ENCODE results near the gene NID1. TPM values are rescaled to one million over a fixed set of nuclear protein-coding genes. Genes with fewer than 3 reads are reported as not detected.

The NID1 gene
- total and polyA plus RNA-seq, 2 donors (not counting 3 experiments of a cell fraction or from before 2014, with no cell fraction given): 87.0 to 109 TPM

DNA sequence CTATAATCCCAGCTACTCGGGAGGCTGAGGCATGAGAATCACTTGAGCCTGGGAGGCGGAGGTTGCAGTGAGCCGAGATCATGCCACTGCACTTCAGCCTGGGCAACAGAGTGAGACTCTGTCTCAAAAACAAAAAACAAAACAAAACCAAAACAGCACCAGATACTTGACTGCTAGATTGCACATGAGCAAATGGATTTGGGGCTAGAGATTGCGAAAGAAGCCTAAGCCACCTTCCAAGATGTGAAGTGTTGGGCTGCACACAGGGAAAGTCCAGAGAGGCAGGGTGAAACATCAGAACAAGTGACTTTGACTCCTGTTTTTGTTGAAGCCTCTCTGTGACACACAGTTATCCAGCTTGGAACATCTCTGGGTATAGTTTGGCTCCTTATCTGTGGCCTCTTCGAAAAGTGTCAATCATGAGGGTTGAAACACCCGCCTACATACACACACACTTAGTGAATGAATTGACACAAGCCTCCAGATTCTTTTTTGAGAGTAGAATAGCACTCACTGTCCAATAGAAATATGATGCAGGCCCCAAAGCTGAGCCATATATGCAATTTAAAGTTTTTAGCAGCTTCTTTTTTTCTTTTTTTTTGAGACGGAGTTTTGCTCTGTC, 43.2 kb upstream of the NID1 start:
- FAIRE-seq (no peak), DNase-seq (ENCODE audit: low read depth, low spot score) (no peak)
- intact Hi-C loops (cut with micrococcal nuclease) (loop anchor here (2.0 kb wide), 1 partner anchor 497 kb away; the partner anchor contains the start of gene HEATR1), dilution Hi-C loops (cut with MboI; ENCODE audit: extremely low pct_ligation_motif_present, low sequenced_read_pairs) (no loop called here)
- H3K4me1 ChIP-seq (ENCODE audit: control insufficient read depth, extremely low read depth, insufficient read depth, low read length): no peaks in the 10 kb centered on the region
- no peaks in the 10 kb centered on the region for H4K20me1 ChIP-seq (replicated peaks; ENCODE audit: control insufficient read depth, extremely low read depth, insufficient read depth, low read length)
- no peak overlapping the region for H2AFZ ChIP-seq (ENCODE audit: low read depth, low read length)
- H3K9me3 ChIP-seq (replicated peaks; ENCODE audit: control insufficient read depth, insufficient read depth, low read length): no peaks in the 10 kb centered on the region
- TF ChIP-seq POLR2AphosphoS5 (IDR thresholded peaks at IDR 0.05; ENCODE audit: insufficient read depth, low read depth, low read length) (no peak), POLR2A (IDR thresholded peaks at IDR 0.05; ENCODE audit: low read depth, low read length) (no peak), MYC (IDR thresholded peaks at IDR 0.05; ENCODE audit: low read depth, low read length) (no peak), GATA2 (IDR thresholded peaks at IDR 0.05; ENCODE audit: insufficient read depth, insufficient read length, low read depth, low read length) (no peak), EZH2 (IDR thresholded peaks at IDR 0.05; ENCODE audit: borderline replicate concordance, low read depth, low read length, severe bottlenecking) (no peak), MAX (IDR thresholded peaks at IDR 0.05; ENCODE audit: insufficient read depth, insufficient read length) (no peak), FOS (IDR thresholded peaks at IDR 0.05; ENCODE audit: borderline replicate concordance, insufficient read depth, low read length) (no peak), JUN (IDR thresholded peaks at IDR 0.05; ENCODE audit: borderline replicate concordance, insufficient read depth, insufficient read length, low read depth) (no peak)
- TF ChIP-seq, protein P1, sequence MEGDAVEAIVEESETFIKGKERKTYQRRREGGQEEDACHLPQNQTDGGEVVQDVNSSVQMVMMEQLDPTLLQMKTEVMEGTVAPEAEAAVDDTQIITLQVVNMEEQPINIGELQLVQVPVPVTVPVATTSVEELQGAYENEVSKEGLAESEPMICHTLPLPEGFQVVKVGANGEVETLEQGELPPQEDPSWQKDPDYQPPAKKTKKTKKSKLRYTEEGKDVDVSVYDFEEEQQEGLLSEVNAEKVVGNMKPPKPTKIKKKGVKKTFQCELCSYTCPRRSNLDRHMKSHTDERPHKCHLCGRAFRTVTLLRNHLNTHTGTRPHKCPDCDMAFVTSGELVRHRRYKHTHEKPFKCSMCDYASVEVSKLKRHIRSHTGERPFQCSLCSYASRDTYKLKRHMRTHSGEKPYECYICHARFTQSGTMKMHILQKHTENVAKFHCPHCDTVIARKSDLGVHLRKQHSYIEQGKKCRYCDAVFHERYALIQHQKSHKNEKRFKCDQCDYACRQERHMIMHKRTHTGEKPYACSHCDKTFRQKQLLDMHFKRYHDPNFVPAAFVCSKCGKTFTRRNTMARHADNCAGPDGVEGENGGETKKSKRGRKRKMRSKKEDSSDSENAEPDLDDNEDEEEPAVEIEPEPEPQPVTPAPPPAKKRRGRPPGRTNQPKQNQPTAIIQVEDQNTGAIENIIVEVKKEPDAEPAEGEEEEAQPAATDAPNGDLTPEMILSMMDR (IDR thresholded peaks at IDR 0.05; ENCODE audit: extremely low read depth in 1 of 2, insufficient read depth in 1 of 2, low read depth in 1 of 2, low read length in 2 of 2): no peak
- H3K27ac ChIP-seq (ENCODE audit: insufficient read depth, low read depth, low read length): no peak overlapping the region
- H3K79me2 ChIP-seq (ENCODE audit: control insufficient read depth, insufficient read depth, low read length): no peaks in the 10 kb centered on the region
- no peaks in the 10 kb centered on the region for H3K9me1 ChIP-seq (replicated peaks; ENCODE audit: control insufficient read depth, extremely low read depth, insufficient read depth, low read length)
- no peak overlapping the region for H3K9ac ChIP-seq (replicated peaks; ENCODE audit: extremely low read depth, insufficient read depth, low read length)
- ChIA-PET CTCF (interaction anchor here (0.6 to 2.1 kb wide), 12 partner anchors 177 to 1454 kb away, joined by 3 to 9 read pairs (median 5); no protein-coding TSS in a partner anchor), POLR2A (no interaction called here)
- H3K4me3 ChIP-seq (replicated peaks in 1 of 3; ENCODE audit: insufficient read depth in 1 of 3, low read depth in 1 of 3, low read length in 3 of 3): no peak overlapping the region
- H3K36me3 ChIP-seq (ENCODE audit: control insufficient read depth in 2 of 2, extremely low read depth in 1 of 2, insufficient read depth in 2 of 2, low read length in 2 of 2): no peaks in the 10 kb centered on the region
- H3K27me3 ChIP-seq (ENCODE audit: control insufficient read depth in 2 of 2, insufficient read depth in 2 of 2, low read length in 2 of 2): no peaks in the 10 kb centered on the region
- no peak overlapping the region for H3K4me2 ChIP-seq (ENCODE audit: insufficient read depth, low read length)
- BruUV-seq (replicated peaks): no TSS peak

All from endothelial cell of umbilical vein (primary cell).